ENCODE results near the gene MRPL23. TPM values are rescaled to one million over a fixed set of nuclear protein-coding genes. Genes with fewer than 3 reads are reported as not detected.

Gene MRPL23
- total RNA-seq, 3 donors from 2014 or later, result 109 to 171 (median 112) TPM

DNA sequence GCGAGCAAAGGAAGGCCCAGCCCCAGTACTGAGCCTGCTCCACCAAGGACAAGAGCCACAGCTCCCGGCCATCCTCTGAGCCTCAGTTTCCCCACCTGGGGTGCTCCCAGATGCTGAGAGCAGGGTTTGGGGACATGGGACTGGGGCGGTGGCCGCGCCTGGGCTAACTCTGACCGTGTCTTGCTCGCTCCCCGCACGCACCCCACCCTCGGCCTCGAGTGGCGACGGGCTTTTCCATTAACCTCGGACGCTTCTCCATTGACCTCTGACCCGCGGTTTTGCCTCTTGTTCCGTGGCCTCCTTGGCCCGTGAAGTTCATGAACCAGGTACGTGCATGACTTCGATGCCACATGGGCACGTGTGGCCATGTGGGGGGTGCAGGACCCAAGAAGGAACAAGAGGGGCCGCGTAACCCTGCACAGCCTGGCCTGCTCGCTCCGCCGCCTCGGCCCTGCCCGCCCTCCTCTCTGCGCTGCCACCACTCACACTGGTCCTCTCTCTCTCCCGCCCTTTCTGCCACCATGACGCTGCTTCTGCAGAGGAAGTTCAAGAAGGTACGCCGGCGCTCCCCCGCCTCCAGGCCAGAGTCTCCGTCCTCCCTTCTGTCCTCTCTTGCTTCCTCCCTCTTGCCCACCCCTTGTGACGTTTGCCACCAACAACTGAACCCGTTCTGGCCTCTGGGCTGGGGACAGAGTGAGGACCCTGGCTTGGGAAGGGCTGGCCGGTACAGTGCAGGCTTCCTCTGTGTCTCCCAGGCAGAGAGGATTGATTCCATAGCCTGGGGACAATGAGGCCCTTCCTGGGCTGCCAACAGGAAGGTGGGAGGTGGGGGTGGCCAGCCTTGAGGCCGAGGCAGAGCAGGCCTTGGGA is 20.7 kb upstream of the MRPL23 start:
- DNase-seq (ENCODE audit: low spot score in 2 of 2), result no peak
- H3K4me1 ChIP-seq, result no peaks in the 10 kb centered on the region
- peak overlapping the region in 1 of 2 donors; percentile 72 for H3K27ac ChIP-seq
- intact Hi-C loops (cut with DNase I; ENCODE audit: low total_unique reads), result no loop called here
- H3K36me3 ChIP-seq, result no peaks in the 10 kb centered on the region
- no peaks in the 10 kb centered on the region for H3K9me3 ChIP-seq
- H3K27me3 ChIP-seq, result no peaks in the 10 kb centered on the region
- no peak overlapping the region for H3K4me3 ChIP-seq
- TF ChIP-seq POLR2A (IDR thresholded peaks at IDR 0.05) (no peak), POLR2AphosphoS5 (IDR thresholded peaks at IDR 0.05) (no peak)
- TF ChIP-seq, protein P1, sequence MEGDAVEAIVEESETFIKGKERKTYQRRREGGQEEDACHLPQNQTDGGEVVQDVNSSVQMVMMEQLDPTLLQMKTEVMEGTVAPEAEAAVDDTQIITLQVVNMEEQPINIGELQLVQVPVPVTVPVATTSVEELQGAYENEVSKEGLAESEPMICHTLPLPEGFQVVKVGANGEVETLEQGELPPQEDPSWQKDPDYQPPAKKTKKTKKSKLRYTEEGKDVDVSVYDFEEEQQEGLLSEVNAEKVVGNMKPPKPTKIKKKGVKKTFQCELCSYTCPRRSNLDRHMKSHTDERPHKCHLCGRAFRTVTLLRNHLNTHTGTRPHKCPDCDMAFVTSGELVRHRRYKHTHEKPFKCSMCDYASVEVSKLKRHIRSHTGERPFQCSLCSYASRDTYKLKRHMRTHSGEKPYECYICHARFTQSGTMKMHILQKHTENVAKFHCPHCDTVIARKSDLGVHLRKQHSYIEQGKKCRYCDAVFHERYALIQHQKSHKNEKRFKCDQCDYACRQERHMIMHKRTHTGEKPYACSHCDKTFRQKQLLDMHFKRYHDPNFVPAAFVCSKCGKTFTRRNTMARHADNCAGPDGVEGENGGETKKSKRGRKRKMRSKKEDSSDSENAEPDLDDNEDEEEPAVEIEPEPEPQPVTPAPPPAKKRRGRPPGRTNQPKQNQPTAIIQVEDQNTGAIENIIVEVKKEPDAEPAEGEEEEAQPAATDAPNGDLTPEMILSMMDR (IDR thresholded peaks at IDR 0.05), result no peak

DNA sequence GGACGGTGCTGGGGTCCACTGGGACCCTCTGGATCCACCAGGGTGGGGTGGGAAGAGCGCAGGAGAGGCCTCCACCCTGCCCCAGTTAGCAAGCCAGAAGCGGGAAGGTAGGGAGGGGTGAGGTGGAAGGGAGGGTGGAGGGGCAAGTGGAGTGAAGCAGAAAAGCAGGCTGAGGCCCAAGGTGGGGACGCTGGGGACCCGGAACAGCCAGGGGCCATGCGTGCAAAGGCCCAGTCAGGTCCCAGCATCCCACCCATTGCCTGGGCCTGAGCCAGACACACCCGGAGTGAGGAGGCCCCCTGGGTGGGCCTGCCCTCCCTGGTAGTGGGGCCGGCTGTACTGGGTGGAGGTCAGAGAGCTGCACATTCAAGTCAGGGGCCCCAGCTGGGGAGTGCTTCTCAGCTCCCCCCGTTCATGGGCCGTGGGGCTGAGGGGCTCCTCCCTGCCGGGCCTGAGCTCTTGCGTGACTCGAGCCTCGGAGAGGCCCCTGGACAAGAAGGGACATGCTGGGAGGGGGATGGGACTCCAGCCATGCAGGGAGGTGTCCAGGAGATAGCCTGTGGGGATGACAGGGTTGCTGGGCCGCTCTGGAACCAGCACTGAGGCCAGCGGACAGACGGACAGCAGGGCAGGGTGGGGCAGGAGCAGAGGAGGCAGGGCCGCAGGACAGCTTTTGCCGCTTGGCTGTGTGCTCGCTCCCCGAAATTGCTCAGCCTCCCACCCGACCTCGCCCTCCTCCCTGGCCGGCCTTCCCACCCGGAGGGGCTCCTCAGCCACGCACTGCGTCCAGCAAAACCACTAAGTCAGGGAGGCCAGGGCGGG is 19.9 kb upstream of the MRPL23 start:
- Histone ChIP-seq H3K27me3 (no peaks in the 10 kb centered on the region), H3K4me1 (no peaks in the 10 kb centered on the region), H3K9me3 (no peaks in the 10 kb centered on the region), H3K27ac (peak overlapping the region in 1 of 2 donors; percentile 72), H3K36me3 (no peaks in the 10 kb centered on the region), H3K4me3 (peak overlapping the region in 1 of 3 donors; percentile 11)
- no peak for DNase-seq (ENCODE audit: low spot score in 2 of 2)
- intact Hi-C loops (cut with DNase I; ENCODE audit: low total_unique reads), result no loop called here
- TF ChIP-seq POLR2A (IDR thresholded peaks at IDR 0.05), result no peak
- TF ChIP-seq, protein P1 (IDR thresholded peaks at IDR 0.05), result no peak

DNA sequence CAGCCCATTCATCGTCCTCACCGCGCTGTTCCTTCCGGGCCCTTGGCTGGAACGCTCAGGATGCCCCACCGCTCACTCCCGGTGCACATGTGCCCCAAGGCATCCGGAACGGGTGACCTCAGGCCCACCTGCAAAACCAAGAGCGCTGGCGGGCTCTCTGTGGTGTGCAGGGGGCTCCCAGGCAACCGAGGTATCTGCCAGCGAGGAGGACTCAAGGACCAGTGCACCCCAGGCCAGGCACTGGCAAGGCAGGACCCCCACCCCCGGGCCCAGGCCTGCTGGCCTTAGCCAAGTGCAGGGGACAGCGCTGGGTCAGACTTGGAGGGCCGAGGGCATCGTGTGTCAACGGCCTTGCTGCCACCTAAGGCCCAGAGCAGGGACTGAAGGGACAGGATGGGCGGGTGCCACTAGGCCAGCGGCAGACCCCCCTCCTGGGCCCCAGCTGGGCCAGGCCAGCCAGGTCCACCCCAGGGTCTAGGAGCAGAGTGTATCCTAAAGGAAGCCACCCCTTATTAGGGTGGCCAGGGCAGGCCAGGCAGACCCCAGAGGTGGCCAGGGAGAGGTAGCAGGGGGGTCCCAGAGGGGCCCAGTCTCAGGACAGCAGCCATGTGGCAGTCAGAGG is 19.2 kb upstream of the MRPL23 start:
- H3K36me3 ChIP-seq, result no peaks in the 10 kb centered on the region
- no peak for DNase-seq (ENCODE audit: low spot score in 2 of 2)
- no peaks in the 10 kb centered on the region for H3K4me1 ChIP-seq
- intact Hi-C loops (cut with DNase I; ENCODE audit: low total_unique reads), result no loop called here
- TF ChIP-seq POLR2A (IDR thresholded peaks at IDR 0.05) (no peak), POLR2AphosphoS5 (IDR thresholded peaks at IDR 0.05) (no peak)
- TF ChIP-seq, protein P1 (IDR thresholded peaks at IDR 0.05), result no peak
- H3K27ac ChIP-seq, result peak overlapping the region in 1 of 2 donors; percentile 72
- H3K9me3 ChIP-seq, result no peaks in the 10 kb centered on the region
- peak overlapping the region in 1 of 3 donors; percentile 11 for H3K4me3 ChIP-seq
- no peaks in the 10 kb centered on the region for H3K27me3 ChIP-seq

DNA sequence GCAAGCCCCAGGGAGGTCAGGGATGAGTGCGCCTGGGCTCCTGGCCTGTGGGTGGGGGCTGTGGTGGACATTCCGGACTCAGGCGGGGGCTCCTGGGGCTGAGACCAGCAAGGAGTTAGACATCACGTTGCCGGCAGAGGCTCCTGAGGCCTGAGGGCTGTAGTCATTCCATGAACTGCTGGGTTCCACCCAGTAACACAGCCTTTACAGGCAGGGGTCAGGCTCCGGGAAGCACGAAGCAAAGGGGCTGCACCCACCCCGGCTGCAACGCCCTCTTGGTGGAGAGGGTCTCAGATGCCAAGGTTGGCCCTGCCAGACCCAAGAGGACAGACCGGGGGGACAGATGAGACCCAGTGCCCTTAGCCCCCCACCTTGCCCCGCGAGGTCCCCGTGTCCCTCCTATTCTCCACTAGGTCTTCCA is 18.7 kb upstream of the MRPL23 start:
- Histone ChIP-seq H3K4me1 (no peaks in the 10 kb centered on the region), H3K4me3 (no peak overlapping the region)

More for the DNA sequence above, 18.7 kb upstream of the MRPL23 start:
- H3K36me3 ChIP-seq, result no peaks in the 10 kb centered on the region
- no peaks in the 10 kb centered on the region for H3K27me3 ChIP-seq
- intact Hi-C loops (cut with DNase I; ENCODE audit: low total_unique reads), result no loop called here
- no peak for TF ChIP-seq POLR2AphosphoS5 (IDR thresholded peaks at IDR 0.05)
- TF ChIP-seq, protein P1 (IDR thresholded peaks at IDR 0.05), result no peak
- TF ChIP-seq POLR2A (IDR thresholded peaks at IDR 0.05), result no peak
- DNase-seq (ENCODE audit: low spot score in 2 of 2), result no peak
- H3K27ac ChIP-seq, result peak overlapping the region in 1 of 2 donors; percentile 72
- no peaks in the 10 kb centered on the region for H3K9me3 ChIP-seq
